GM23248 (cell line): Measurements from ENCODE around the gene HSFX3.

Source experiments
- EZH2 ChIP-seq: fragments of 200-600 bp; sonication (generic); IDR thresholded peaks from 2 replicates; pipeline ENCODE4 v1.6.1; 2018; ENCODE audit warnings: antibody characterized with exemption, mild to moderate bottlenecking; ENCODE audit not compliant: insufficient read depth, poor library complexity, severe bottlenecking
- EZH2phosphoT487 ChIP-seq: fragments of 200-600 bp; sonication (generic); IDR thresholded peaks from 2 replicates; pipeline ENCODE4 v1.6.1; 2018; ENCODE audit warnings: antibody characterized with exemption, moderate library complexity, mild to moderate bottlenecking, low read depth; ENCODE audit not compliant: insufficient read depth

- no peak for TF ChIP-seq EZH2phosphoT487
- TF ChIP-seq EZH2: no peak
Measured at GRCh38 chrX:149521438-149521837, 28.3 kb downstream of the HSFX3 start.
